BLaER1 (cell line): Measurements from ENCODE around the gene LRRC38.
A peak's percentile ranks its signal among the peaks of the same experiment; 100 is the strongest.

Experiments used
- H3K27ac ChIP-seq: shearing (Covaris generic); formaldehyde crosslinking; 2 replicates; pipeline ENCODE4 v1.8.1; 2022
- H3K27me3 ChIP-seq: shearing (Covaris generic); formaldehyde crosslinking; 2 replicates; pipeline ENCODE4 v1.8.1; 2022
- H3K36me3 ChIP-seq: shearing (Covaris generic); formaldehyde crosslinking; 2 replicates; pipeline ENCODE4 v1.8.1; 2022
- H3K4me1 ChIP-seq: shearing (Covaris generic); formaldehyde crosslinking; 2 replicates; pipeline ENCODE4 v1.8.1; 2022
- H3K4me2 ChIP-seq: shearing (Covaris generic); formaldehyde crosslinking; 2 replicates; pipeline ENCODE4 v1.8.1; 2022
- H3K4me3 ChIP-seq: shearing (Covaris generic); formaldehyde crosslinking; 2 replicates; pipeline ENCODE4 v1.8.1; 2022
- H3K9ac ChIP-seq: shearing (Covaris generic); formaldehyde crosslinking; 2 replicates; pipeline ENCODE4 v1.8.1; 2022
- H3K9me3 ChIP-seq: shearing (Covaris generic); formaldehyde crosslinking; 2 replicates; pipeline ENCODE4 v1.8.1; 2022
- H4K20me1 ChIP-seq: shearing (Covaris generic); formaldehyde crosslinking; 2 replicates; pipeline ENCODE4 v1.8.1; 2022
- Cebpa-rat ChIP-seq: shearing (Covaris generic); IDR thresholded peaks from 2 replicates; pipeline ENCODE4 v1.8.1; 2022

The LRRC38 gene

DNA sequence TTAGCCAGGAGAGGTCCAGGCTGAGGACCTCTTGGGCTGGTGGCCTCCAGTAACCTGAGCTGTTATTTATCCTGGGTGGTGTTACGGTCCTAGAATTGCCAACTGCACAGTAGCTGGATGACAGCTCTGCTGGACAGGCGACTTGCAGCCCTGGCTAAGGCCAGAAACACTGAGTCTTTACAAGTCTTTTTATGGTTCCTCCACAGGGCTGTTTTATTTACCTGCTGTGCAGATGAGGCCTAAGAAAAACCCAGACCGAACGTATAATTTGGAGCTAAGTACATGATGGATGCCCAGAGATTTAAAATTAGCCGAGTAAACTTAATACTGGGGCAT is 30.4 kb upstream of the LRRC38 start:
- no peak overlapping the region for H3K9ac ChIP-seq
- no peak overlapping the region for H3K27ac ChIP-seq
- no peak overlapping the region for H3K4me3 ChIP-seq
- H3K36me3 ChIP-seq: no peaks in the 10 kb centered on the region
- no peaks in the 10 kb centered on the region for H3K9me3 ChIP-seq
- H4K20me1 ChIP-seq: no peaks in the 10 kb centered on the region
- TF ChIP-seq Cebpa-rat: no peak
- no peak overlapping the region for H3K4me2 ChIP-seq
- H3K4me1 ChIP-seq: peaks cover 11% of the 10 kb centered on the region
- no peaks in the 10 kb centered on the region for H3K27me3 ChIP-seq

DNA sequence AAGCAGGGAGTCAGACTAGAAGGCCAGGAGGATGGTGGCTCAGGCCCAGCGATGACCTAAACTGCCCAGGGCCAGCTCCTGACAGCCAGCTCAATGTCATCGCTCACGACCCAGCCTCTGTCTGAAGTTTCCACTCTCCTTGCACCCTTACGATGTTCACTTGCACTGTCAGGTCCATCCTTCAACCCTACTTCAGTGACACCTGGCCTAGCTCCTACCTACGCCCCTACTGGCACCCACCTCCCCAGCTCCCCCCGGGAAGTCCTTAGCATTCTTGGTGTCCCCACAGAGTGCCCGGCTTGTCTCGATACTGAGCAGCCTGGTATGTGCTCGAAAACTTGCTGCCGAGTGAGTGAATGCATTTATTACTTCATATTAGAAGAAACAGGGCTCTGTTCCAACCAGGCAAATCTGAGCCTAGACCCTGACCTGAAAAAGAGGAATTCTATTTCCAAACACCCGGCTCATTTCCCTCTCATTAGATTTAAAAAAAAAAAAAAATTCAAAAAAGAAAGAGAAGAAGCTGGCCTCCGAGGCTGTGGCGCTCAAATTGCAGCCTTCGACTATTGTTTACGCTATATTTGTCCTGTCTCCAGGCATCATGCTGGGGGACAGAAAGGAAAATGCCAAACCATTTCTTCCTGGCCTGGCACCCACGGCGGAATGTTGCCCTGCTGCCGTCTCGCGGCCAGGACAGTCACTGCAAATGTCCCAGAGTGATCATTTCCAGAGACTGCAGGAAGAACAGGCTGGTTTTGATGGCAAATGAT is 29.8 kb upstream of the LRRC38 start:
- Histone ChIP-seq H3K4me3 (no peak overlapping the region), H3K27ac (no peak overlapping the region), H3K4me2 (no peak overlapping the region), H4K20me1 (no peaks in the 10 kb centered on the region), H3K36me3 (no peaks in the 10 kb centered on the region), H3K27me3 (no peaks in the 10 kb centered on the region), H3K9me3 (no peaks in the 10 kb centered on the region), H3K9ac (no peak overlapping the region), H3K4me1 (peaks cover 17% of the 10 kb centered on the region)
- no peak for TF ChIP-seq Cebpa-rat

DNA sequence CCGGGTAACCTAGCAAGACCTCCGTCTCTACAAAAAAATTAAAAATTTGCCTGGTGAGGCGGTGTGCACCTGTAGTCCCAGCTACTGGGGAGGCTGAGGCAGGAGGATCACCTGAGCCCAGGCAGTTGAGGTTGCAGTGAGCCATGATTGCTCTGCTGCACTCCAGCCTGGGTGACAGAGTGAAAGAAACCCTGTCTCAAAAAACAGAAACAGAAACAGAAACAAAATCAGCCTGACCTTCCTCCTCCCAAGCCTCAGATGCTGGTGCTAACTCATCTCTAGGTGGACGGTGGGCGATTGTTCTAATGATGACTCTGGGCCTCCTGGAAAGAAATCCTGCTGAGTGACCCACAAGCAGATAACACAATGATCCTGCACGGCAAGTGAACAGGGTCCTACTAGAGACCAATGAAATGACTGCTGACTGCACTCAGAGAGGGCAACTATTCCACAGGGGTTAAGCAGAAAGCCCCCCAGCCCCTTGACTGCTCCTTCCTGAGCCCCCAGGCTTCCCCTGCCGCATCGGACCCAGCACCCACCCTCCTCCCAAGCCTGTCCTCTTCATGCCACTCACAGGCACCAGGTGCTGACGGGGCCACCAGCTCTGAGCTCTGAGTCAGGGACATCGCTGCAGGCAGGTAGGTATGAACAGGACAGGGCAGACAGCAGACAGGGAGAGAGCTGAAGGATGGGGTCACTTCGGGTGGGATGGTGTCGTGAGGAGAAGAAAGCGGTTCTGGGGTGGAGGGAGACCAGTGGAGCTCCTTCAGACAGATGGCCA is 27.8 kb upstream of the LRRC38 start:
- Histone ChIP-seq H3K4me3 (no peak overlapping the region), H3K9me3 (no peaks in the 10 kb centered on the region), H3K36me3 (no peaks in the 10 kb centered on the region), H3K27ac (no peak overlapping the region; the same call in 1 of the 2 replicates), H3K4me2 (no peak overlapping the region), H3K27me3 (no peaks in the 10 kb centered on the region), H4K20me1 (no peaks in the 10 kb centered on the region), H3K9ac (no peak overlapping the region), H3K4me1 (peaks cover 18% of the 10 kb centered on the region)
- TF ChIP-seq Cebpa-rat: no peak

DNA sequence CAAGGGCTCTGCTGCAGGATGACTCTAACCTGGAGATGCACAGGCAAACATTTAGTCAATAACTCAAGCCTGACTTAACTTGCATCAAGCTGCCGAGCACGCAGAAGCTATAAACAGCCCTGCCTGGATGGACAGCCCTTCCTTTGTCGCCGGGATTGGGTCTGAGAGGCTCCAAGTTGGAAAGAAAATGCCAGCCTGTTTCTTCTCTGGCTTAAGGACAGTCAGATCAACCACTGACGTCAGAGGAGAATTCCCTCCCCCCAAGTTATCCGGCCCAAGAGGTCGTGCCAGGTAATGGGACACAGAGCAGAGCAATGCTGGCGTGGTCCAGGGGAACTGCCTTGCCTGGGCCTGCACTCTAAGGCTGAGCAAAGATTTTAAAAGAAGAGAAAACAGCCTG is 27.1 kb upstream of the LRRC38 start:
- Histone ChIP-seq H3K4me3 (no peak overlapping the region), H4K20me1 (no peaks in the 10 kb centered on the region), H3K27ac (no peak overlapping the region), H3K4me1 (peaks cover 14% of the 10 kb centered on the region), H3K27me3 (no peaks in the 10 kb centered on the region), H3K9ac (no peak overlapping the region), H3K4me2 (no peak overlapping the region), H3K9me3 (no peaks in the 10 kb centered on the region), H3K36me3 (no peaks in the 10 kb centered on the region)
- no peak for TF ChIP-seq Cebpa-rat

DNA sequence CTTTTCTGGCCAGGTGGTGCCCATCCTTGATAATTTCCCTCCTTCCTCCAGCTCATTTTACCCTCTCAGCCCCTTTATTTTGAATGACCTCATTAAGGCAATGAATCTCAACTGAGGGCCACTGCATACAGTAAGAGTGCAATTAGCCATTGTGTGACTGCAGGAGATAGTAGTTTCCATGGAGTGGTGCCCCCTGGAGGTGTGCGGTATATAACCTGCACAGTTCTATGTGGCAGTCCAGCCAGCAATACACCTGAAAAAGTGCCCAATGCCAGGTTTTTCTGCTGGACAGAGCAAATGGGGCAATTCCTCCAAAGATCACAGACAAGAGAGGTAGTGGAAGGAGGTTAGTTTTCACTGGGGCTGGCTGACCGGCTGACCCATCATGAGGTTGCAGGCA is 25.9 kb upstream of the LRRC38 start:
- H3K4me1 ChIP-seq: peaks cover 11% of the 10 kb centered on the region; the same call in 1 of the 2 replicates
- H3K9ac ChIP-seq: no peak overlapping the region
- H3K27me3 ChIP-seq: no peaks in the 10 kb centered on the region
- H3K4me2 ChIP-seq: 0 out of 2 replicates have a peak overlapping the region, but pooled peaks have one; percentile 43
- H3K27ac ChIP-seq: no peak overlapping the region
- H4K20me1 ChIP-seq: no peaks in the 10 kb centered on the region
- TF ChIP-seq Cebpa-rat: no peak
- no peaks in the 10 kb centered on the region for H3K9me3 ChIP-seq
- H3K36me3 ChIP-seq: no peaks in the 10 kb centered on the region
- no peak overlapping the region for H3K4me3 ChIP-seq

DNA sequence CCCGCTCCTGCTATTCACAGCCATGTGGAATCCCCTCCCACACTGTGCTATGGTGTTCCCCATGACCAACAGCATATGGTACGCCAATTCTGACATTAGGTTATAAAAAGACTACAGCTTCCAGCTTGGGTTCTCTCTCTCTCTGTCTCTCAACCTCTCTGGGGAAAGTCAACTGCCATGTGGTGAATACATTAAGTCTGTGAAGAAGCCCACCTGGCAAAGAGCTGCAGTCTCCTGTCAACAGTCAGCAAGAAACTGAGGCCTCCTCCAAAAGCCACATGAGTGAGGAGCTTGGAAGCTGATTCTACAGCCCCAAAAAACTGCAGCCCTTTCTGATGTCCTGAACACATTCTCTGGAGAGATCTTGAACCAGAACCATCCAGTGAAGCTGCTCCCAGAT is 25.0 kb upstream of the LRRC38 start:
- no peaks in the 10 kb centered on the region for H4K20me1 ChIP-seq
- no peaks in the 10 kb centered on the region for H3K9me3 ChIP-seq
- H3K27me3 ChIP-seq: no peaks in the 10 kb centered on the region
- H3K4me3 ChIP-seq: no peak overlapping the region
- H3K36me3 ChIP-seq: no peaks in the 10 kb centered on the region
- H3K4me2 ChIP-seq: peak overlapping the region; percentile 43
- TF ChIP-seq Cebpa-rat: no peak
- peaks cover 11% of the 10 kb centered on the region; the same call in 1 of the 2 replicates for H3K4me1 ChIP-seq
- H3K9ac ChIP-seq: no peak overlapping the region
- no peak overlapping the region for H3K27ac ChIP-seq

DNA sequence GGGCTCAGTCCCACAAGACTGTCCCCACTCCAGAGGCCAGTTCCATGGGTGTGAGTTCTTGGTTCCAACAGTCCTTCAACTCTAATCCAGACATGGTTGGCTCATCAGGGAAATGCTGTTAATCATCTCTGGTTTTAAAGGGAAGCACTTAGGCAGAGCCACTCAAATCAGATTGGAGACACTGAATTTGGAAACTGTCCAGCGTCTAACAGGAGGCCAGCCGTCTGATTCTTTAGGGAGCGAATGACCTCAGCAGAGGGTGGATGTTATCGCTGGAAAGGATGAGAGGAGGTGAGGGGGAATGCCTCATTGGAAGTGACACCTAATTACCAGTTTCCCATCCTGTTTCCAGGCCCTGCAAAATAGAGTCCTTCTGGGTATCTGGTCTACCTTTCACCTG is 22.8 kb upstream of the LRRC38 start:
- H3K9me3 ChIP-seq: no peaks in the 10 kb centered on the region
- no peaks in the 10 kb centered on the region for H4K20me1 ChIP-seq
- no peak overlapping the region for H3K4me3 ChIP-seq
- H3K27me3 ChIP-seq: no peaks in the 10 kb centered on the region
- TF ChIP-seq Cebpa-rat: no peak
- no peak overlapping the region for H3K27ac ChIP-seq
- no peak overlapping the region for H3K4me2 ChIP-seq
- no peaks in the 10 kb centered on the region for H3K36me3 ChIP-seq
- no peak overlapping the region for H3K9ac ChIP-seq
- H3K4me1 ChIP-seq: peaks cover 11% of the 10 kb centered on the region; the same call in 1 of the 2 replicates

DNA sequence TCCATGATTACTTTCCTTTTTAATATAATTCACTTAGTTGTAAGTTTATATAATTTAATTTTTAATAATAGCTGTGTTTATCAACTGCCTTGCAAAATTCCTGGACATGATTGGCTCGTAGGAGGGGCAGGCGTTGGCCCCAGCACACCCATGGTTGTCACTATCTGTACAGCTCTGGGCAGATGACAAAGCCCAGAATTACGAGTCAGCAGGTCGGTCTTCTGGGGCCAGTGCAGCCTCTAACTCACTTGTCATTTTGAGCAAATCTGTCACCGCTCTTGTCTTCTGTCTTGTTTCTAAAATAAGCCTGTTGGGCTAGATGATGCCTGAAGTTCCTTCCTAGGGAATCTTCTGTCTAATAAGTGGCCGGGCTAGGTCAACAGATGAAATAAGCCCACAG is 21.4 kb upstream of the LRRC38 start:
- Histone ChIP-seq H4K20me1 (no peaks in the 10 kb centered on the region), H3K27ac (no peak overlapping the region), H3K36me3 (no peaks in the 10 kb centered on the region), H3K9me3 (no peaks in the 10 kb centered on the region), H3K4me3 (no peak overlapping the region), H3K9ac (no peak overlapping the region), H3K4me2 (no peak overlapping the region), H3K4me1 (peaks cover 24% of the 10 kb centered on the region), H3K27me3 (no peaks in the 10 kb centered on the region)
- no peak for TF ChIP-seq Cebpa-rat

DNA sequence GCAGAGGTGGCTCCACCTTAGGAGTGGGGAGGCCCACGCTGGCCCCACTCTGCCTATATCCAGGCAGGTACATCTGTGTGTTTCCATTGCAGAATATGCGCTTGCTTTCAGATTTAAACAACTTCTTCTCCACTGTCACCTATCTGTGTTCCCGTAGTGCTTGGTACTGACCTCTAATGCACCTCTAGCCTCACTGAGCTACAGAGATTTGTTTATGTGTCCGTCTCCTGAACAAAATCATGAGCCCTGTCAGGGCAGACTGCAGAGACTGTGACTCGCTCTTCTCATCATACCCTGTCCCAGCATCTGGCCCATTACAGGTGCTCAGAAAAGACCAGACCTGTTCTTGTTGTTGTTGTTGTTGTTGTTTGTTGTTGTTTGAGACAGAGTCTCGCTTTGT is 14.5 kb upstream of the LRRC38 start:
- Histone ChIP-seq H3K9me3 (peaks cover 18% of the 10 kb centered on the region), H3K4me1 (peaks cover 27% of the 10 kb centered on the region), H3K4me2 (no peak overlapping the region), H3K4me3 (no peak overlapping the region), H3K9ac (no peak overlapping the region), H4K20me1 (no peaks in the 10 kb centered on the region), H3K27ac (no peak overlapping the region), H3K27me3 (no peaks in the 10 kb centered on the region), H3K36me3 (no peaks in the 10 kb centered on the region)
- no peak for TF ChIP-seq Cebpa-rat

DNA sequence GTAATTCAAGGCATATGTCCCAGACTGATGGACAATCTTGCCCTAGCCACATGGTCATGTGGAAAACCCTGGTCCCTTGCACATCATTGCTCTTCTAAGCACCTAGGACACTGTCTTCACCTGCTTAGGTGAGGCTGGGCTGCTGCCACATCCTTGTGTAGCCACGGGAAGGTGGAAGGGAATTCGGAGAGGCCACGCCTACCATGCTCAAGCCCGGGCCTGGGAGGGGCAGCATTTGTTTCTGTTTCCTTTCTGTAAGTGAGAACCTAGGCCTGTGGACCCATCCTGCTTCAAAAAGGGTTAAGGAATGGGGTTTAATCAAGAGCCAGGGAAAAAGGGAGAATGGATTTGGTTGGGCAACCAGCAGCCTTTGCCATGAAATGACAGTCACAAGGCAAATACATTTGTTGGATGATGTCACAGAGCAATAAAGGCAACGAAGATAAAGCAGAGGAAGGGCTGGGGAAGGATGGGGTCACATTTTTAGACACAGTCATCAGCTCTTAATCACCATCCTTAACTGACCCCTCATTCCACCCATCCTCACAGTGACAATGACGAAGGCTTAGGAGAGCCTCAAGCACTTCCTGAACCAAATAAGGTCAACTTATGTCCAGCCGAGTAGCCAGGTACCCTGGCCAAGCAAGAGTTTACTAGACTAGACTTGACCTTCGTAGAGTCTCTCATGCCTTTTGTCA is 10.1 kb upstream of the LRRC38 start:
- no peak overlapping the region for H3K4me3 ChIP-seq
- H3K9ac ChIP-seq: no peak overlapping the region
- no peak overlapping the region for H3K4me2 ChIP-seq
- no peaks in the 10 kb centered on the region for H3K27me3 ChIP-seq
- peaks cover 18% of the 10 kb centered on the region for H3K9me3 ChIP-seq
- H3K36me3 ChIP-seq: no peaks in the 10 kb centered on the region
- no peak for TF ChIP-seq Cebpa-rat
- no peaks in the 10 kb centered on the region for H4K20me1 ChIP-seq
- H3K4me1 ChIP-seq: peaks cover 2% of the 10 kb centered on the region; the same call in 1 of the 2 replicates
- H3K27ac ChIP-seq: no peak overlapping the region
